Measurements from ENCODE around the gene RPL35A. TPM values are rescaled to one million over a fixed set of nuclear protein-coding genes. Genes with fewer than 3 reads are reported as not detected.

The RPL35A gene
- total and polyA plus RNA-seq, 2 experiments from 2014 or later, result 405 to 803 TPM

- Histone ChIP-seq H2AFZ (no peak overlapping the region), H3K4me3 (no peak overlapping the region), H3K9ac (no peak overlapping the region), H3K9me2 (ENCODE audit: insufficient read depth) (no peaks in the 10 kb centered on the region), H3K27ac (no peak overlapping the region), H3F3A (ENCODE audit: insufficient read depth) (no peaks in the 10 kb centered on the region), H3K27me3 (replicated peaks; ENCODE audit: insufficient read depth) (no peaks in the 10 kb centered on the region), H4K20me1 (ENCODE audit: insufficient read depth) (no peaks in the 10 kb centered on the region), H3K79me2 (ENCODE audit: insufficient read depth) (no peaks in the 10 kb centered on the region), H3K4me1 (ENCODE audit: insufficient read depth) (no peaks in the 10 kb centered on the region), H3K36me3 (ENCODE audit: low read depth) (no peaks in the 10 kb centered on the region), H3K4me2 (ENCODE audit: unreplicated experiment) (no peak overlapping the region), H3K9me3 (ENCODE audit: low read depth) (no peaks in the 10 kb centered on the region)
- DNase-seq, result no peak
- in situ Hi-C loops (cut with MboI), result no loop called here
- WGBS, 2 experiments (ENCODE audit: low coverage in 1 of 2, low lambda C conversion rate in 2 of 2, missing lambda C conversion rate in 2 of 2), result 91% methylated on average over 15 of the region's 15 CpGs
- TF ChIP-seq EZH2phosphoT487 (IDR thresholded peaks at IDR 0.05; ENCODE audit: insufficient read depth, low read depth), result no peak
- TF ChIP-seq EZH2 (IDR thresholded peaks at IDR 0.05; ENCODE audit: insufficient read depth, poor library complexity, severe bottlenecking), result no peak
Measured at GRCh38 chr3:197936819-197937384, 13.1 kb upstream of the RPL35A start.

GRCh38 chr3:197940745-197941384 is 9.1 kb upstream of the RPL35A start:
- no peaks in the 10 kb centered on the region for H4K20me1 ChIP-seq (ENCODE audit: insufficient read depth)
- H3K9me2 ChIP-seq (ENCODE audit: insufficient read depth), result no peaks in the 10 kb centered on the region
- no peaks in the 10 kb centered on the region for H3K4me1 ChIP-seq (ENCODE audit: insufficient read depth)
- no peak for TF ChIP-seq EZH2 (IDR thresholded peaks at IDR 0.05; ENCODE audit: insufficient read depth, poor library complexity, severe bottlenecking)
- no peak for TF ChIP-seq EZH2phosphoT487 (IDR thresholded peaks at IDR 0.05; ENCODE audit: insufficient read depth, low read depth)
- H3K4me2 ChIP-seq (ENCODE audit: unreplicated experiment), result no peak overlapping the region
- no peaks in the 10 kb centered on the region for H3F3A ChIP-seq (ENCODE audit: insufficient read depth)
- no peak for DNase-seq
- in situ Hi-C loops (cut with MboI), result no loop called here
- H3K9me3 ChIP-seq (ENCODE audit: low read depth), result no peaks in the 10 kb centered on the region
- H3K27me3 ChIP-seq (replicated peaks; ENCODE audit: insufficient read depth), result no peaks in the 10 kb centered on the region
- no peaks in the 10 kb centered on the region for H3K79me2 ChIP-seq (ENCODE audit: insufficient read depth)
- H3K27ac ChIP-seq, result no peak overlapping the region
- H2AFZ ChIP-seq, result no peak overlapping the region
- 79 to 90% methylated on average over 1 of the region's 1 CpG for WGBS, 2 experiments (ENCODE audit: low coverage in 1 of 2, low lambda C conversion rate in 2 of 2, missing lambda C conversion rate in 2 of 2)
- no peak overlapping the region for H3K4me3 ChIP-seq
- H3K9ac ChIP-seq, result no peak overlapping the region
- no peaks in the 10 kb centered on the region for H3K36me3 ChIP-seq (ENCODE audit: low read depth)

GRCh38 chr3:197942956-197943556 is 6.9 kb upstream of the RPL35A start:
- Histone ChIP-seq H4K20me1 (ENCODE audit: insufficient read depth) (no peaks in the 10 kb centered on the region), H3K4me2 (ENCODE audit: unreplicated experiment) (no peak overlapping the region), H3K9ac (no peak overlapping the region), H3K27ac (no peak overlapping the region), H3K9me2 (ENCODE audit: insufficient read depth) (no peaks in the 10 kb centered on the region), H3K79me2 (ENCODE audit: insufficient read depth) (no peaks in the 10 kb centered on the region), H3K9me3 (ENCODE audit: low read depth) (no peaks in the 10 kb centered on the region), H3K36me3 (ENCODE audit: low read depth) (no peaks in the 10 kb centered on the region), H3F3A (ENCODE audit: insufficient read depth) (no peaks in the 10 kb centered on the region), H3K4me3 (no peak overlapping the region), H3K4me1 (ENCODE audit: insufficient read depth) (no peaks in the 10 kb centered on the region), H2AFZ (no peak overlapping the region), H3K27me3 (replicated peaks; ENCODE audit: insufficient read depth) (no peaks in the 10 kb centered on the region)
- WGBS, 2 experiments (ENCODE audit: low coverage in 1 of 2, low lambda C conversion rate in 2 of 2, missing lambda C conversion rate in 2 of 2), result 20 to 27% methylated on average over 2 of the region's 2 CpGs
- TF ChIP-seq EZH2 (IDR thresholded peaks at IDR 0.05; ENCODE audit: insufficient read depth, poor library complexity, severe bottlenecking) (no peak), EZH2phosphoT487 (IDR thresholded peaks at IDR 0.05; ENCODE audit: insufficient read depth, low read depth) (no peak)
- in situ Hi-C loops (cut with MboI), result no loop called here
- DNase-seq, result peak; percentile 68

- Histone ChIP-seq H2AFZ (peak overlapping the region; percentile 88), H3K4me2 (ENCODE audit: unreplicated experiment) (peak overlapping the region; percentile 94), H4K20me1 (ENCODE audit: insufficient read depth) (peaks cover 6% of the 10 kb centered on the region; the same call in 1 of the 2 replicates), H3K36me3 (ENCODE audit: low read depth) (peaks cover 32% of the 10 kb centered on the region), H3K4me1 (ENCODE audit: insufficient read depth) (peaks cover 35% of the 10 kb centered on the region), H3K27ac (peak overlapping the region; percentile 95), H3F3A (ENCODE audit: insufficient read depth) (peaks cover 44% of the 10 kb centered on the region), H3K4me3 (peak overlapping the region; percentile 100), H3K9me2 (ENCODE audit: insufficient read depth) (no peaks in the 10 kb centered on the region), H3K9me3 (ENCODE audit: low read depth) (no peaks in the 10 kb centered on the region), H3K79me2 (ENCODE audit: insufficient read depth) (peaks cover 43% of the 10 kb centered on the region), H3K27me3 (replicated peaks; ENCODE audit: insufficient read depth) (no peaks in the 10 kb centered on the region), H3K9ac (peak overlapping the region; percentile 100)
- 22 to 24% methylated on average over 17 of the region's 17 CpGs for WGBS, 2 experiments (ENCODE audit: low coverage in 1 of 2, low lambda C conversion rate in 2 of 2, missing lambda C conversion rate in 2 of 2)
- in situ Hi-C loops (cut with MboI), result no loop called here
- DNase-seq, result peak; percentile 26
- TF ChIP-seq EZH2phosphoT487 (IDR thresholded peaks at IDR 0.05; ENCODE audit: insufficient read depth, low read depth) (no peak), EZH2 (IDR thresholded peaks at IDR 0.05; ENCODE audit: insufficient read depth, poor library complexity, severe bottlenecking) (no peak)
Measured at GRCh38 chr3:197949191-197949777, 706 bp upstream of the RPL35A start.

All from GM23248 (cell line).